ENCODE measurements around the gene MDGA2.

MDGA2 gene

DNA sequence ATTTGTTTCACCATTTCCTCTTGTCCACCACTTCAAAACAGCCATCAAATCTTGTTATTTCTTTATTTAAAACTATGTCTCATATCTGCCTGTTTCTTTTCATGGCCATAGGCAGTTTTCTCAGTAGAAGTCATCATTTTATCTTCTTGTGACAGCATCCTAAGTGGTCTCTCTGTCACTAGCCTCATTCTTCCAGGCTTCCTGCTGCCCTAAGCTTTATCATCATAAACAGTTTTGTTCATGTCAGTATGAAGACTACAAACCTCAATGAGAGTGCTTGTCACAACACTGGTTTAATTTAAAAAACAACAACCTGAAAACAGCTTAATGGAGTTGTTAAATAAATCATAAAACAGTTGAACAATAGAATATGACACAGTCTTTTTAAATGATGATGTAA is 636.1 kb downstream of the MDGA2 start:
- no peak for TF ChIP-seq ZFX (IDR thresholded peaks at IDR 0.05)
- TF ChIP-seq, protein P1, sequence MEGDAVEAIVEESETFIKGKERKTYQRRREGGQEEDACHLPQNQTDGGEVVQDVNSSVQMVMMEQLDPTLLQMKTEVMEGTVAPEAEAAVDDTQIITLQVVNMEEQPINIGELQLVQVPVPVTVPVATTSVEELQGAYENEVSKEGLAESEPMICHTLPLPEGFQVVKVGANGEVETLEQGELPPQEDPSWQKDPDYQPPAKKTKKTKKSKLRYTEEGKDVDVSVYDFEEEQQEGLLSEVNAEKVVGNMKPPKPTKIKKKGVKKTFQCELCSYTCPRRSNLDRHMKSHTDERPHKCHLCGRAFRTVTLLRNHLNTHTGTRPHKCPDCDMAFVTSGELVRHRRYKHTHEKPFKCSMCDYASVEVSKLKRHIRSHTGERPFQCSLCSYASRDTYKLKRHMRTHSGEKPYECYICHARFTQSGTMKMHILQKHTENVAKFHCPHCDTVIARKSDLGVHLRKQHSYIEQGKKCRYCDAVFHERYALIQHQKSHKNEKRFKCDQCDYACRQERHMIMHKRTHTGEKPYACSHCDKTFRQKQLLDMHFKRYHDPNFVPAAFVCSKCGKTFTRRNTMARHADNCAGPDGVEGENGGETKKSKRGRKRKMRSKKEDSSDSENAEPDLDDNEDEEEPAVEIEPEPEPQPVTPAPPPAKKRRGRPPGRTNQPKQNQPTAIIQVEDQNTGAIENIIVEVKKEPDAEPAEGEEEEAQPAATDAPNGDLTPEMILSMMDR (conservative IDR thresholded peaks at IDR 0.05) = no peak

DNA sequence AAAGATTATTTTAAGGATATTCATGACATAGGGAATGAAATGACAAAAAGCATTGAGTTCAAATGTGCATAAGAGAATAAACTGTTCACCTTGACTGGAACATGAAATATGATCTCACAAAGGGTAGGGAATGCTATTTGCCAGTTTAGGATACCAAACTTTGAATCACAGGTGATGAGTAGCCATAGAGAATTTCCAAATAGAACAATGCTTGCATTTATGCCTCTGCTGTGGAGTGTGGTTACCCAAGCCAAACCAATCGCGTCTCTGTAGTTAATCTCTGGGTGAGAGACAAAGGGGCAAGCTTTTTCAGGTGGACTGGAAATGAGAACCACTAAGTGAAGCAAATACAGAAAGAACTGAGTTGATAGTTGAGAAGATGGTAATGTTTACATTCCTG is 652.7 kb downstream of the MDGA2 start:
- TF ChIP-seq, protein P1 (conservative IDR thresholded peaks at IDR 0.05) = no peak
- no peak for TF ChIP-seq ZFX (IDR thresholded peaks at IDR 0.05)
- no peak overlapping the region for H3K27ac ChIP-seq

More for the DNA sequence above, 636.1 kb downstream of the MDGA2 start:
- H3K27ac ChIP-seq = no peak overlapping the region

DNA sequence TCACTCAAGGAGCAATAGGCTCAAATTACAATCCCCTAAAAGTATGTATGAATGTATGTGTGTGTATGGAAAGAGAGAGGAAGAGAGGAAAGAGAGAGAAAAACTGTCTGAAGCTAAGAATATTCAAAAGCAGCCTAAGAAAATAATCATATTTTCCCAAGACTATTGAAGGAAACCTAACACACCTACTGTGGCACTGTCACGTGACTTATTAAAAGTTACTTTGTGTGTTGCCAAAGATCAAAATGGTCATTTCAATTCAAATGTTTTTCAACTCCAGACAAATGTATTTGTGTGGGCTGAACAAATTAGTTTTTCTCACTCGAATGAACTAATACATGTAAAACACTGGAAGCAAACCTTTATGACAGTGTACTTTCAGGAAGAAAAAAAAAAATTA is 654.9 kb downstream of the MDGA2 start:
- TF ChIP-seq, protein P1 (conservative IDR thresholded peaks at IDR 0.05) = no peak
- no peak for TF ChIP-seq ZFX (IDR thresholded peaks at IDR 0.05)
- H3K27ac ChIP-seq = no peak overlapping the region

DNA sequence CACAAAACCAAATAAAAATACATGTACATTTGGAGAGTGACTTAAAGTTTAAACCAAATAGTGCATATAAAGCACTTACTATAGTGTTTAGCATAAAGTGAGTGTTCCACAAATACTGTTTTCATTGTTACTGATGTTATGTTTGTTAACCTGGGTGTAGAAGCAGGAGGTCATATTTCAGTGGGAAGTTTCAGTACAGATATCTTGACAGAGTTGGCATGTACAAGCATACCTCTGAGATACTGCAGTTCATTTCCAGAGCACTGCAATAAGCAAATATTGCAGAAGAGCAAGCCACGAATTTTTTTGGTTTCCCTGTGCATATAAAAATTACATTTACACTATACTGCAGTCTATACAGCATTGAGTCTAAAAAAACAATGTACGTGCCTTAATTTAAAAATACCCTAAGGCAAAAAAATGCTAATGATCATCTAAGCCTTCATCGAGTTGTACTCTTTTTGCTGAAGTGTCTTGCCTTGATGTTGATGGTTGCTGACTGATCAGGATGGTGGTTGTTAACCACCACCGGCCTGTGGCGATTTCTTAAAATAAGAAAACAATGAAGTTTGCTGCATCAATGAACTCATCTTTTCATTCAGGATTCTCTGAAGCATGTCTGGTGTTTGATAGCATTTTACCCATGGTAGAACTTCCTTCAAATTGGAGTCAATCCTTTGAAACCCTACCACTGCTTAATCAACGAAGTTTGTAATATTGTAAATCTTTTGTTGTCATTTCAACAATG is 662.7 kb downstream of the MDGA2 start:
- no peak overlapping the region for H3K27ac ChIP-seq
- TF ChIP-seq, protein P1 (conservative IDR thresholded peaks at IDR 0.05) = no peak
- TF ChIP-seq ZFX (IDR thresholded peaks at IDR 0.05) = no peak

DNA sequence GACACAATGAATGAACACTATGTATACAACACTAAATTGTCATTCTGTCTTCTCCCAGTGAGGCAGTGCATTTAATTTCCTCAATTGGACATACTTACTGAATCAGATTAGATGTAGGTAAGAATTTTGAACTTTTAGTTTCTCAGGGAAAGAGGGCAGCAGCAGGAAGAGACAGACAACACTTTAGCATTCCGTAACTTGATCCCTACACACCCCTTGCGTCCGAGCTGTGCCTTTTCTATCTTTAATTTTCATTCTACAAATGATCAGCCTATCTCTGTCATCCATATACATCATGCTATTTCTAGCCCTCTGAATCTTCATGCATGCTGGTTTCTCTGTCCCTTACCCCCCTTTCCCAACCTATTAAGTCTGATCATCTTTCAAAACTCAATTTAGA is 665.8 kb downstream of the MDGA2 start:
- H3K27ac ChIP-seq = no peak overlapping the region
- no peak for TF ChIP-seq ZFX (IDR thresholded peaks at IDR 0.05)
- TF ChIP-seq, protein P1 (conservative IDR thresholded peaks at IDR 0.05) = no peak

DNA sequence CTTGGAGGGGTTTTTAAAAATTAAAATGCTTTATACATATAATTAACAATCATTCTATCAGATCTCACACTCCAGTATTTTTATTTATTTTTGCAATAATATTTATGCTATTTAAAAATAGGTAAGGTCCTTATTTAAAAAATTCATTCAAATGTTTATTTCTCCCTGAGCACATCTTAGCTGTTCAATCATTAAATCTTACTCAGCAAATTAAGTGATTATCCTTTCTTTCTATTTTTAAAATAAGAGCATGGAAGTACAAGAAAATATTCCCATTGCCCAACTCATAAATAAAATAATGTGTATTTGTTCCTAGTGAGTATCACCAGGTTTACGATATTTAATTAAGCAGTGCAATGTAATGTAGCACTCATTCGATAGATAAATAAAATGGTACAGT is 666.7 kb downstream of the MDGA2 start:
- TF ChIP-seq, protein P1 (conservative IDR thresholded peaks at IDR 0.05) = no peak
- no peak for TF ChIP-seq ZFX (IDR thresholded peaks at IDR 0.05)
- no peak overlapping the region for H3K27ac ChIP-seq

DNA sequence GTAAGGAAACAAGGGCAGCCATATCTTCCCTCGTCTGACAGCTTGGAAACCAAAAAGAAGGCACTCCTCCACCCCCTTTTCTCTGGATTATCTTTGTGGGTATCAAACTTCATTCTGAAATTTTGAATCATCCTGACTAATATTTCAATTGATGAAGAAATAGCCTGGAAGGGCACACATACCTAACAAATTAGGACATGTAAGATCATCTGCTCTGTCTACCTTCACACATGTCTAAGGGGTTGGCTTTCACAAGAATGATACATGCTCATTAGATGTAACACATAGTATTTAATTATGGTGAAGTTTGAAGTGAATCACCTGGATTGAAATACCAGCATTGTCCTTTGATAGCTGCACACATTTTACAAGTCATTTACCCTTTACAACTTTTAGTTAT is 675.7 kb downstream of the MDGA2 start:
- no peak overlapping the region for H3K27ac ChIP-seq
- TF ChIP-seq, protein P1 (conservative IDR thresholded peaks at IDR 0.05) = no peak
- no peak for TF ChIP-seq ZFX (IDR thresholded peaks at IDR 0.05)

Measured in C4-2B (cell line).